ENCODE results near the gene CEP250. TPM values are rescaled to one million over a fixed set of nuclear protein-coding genes. Genes with fewer than 3 reads are reported as not detected.

The CEP250 gene
- total RNA-seq, 1 experiment from 2014 or later = 56.6 TPM

DNA sequence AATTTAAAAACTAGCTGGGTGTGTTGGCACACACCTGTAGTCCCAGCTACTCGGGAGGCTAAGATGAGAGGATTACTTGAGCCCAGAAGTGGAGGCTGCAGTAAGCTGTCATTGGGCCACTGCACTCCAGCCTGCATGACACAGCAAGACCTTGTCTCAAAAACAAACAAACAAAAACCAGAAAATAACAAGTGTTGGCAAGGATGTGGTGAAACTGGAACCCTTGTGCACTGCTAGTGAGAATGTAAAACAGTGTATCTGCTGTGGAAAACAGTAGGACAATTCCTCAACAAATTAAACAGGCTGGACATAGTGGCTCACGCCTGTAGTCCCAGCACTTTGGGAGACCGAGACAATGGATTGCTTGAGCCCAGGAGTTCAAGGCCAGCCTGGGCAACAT is 47.1 kb upstream of the CEP250 start:
- BruUV-seq (replicated peaks) = no TSS peak
- H3K36me3 ChIP-seq (ENCODE audit: insufficient read depth, low read length, poor library complexity, severe bottlenecking) = peaks cover 38% of the 10 kb centered on the region
- H3K27ac ChIP-seq (ENCODE audit: low read depth, low read length, poor library complexity, severe bottlenecking) = no peak overlapping the region
- intact Hi-C loops (cut with micrococcal nuclease; ENCODE audit: unreplicated experiment) = no loop called here
- TF ChIP-seq, protein P1, sequence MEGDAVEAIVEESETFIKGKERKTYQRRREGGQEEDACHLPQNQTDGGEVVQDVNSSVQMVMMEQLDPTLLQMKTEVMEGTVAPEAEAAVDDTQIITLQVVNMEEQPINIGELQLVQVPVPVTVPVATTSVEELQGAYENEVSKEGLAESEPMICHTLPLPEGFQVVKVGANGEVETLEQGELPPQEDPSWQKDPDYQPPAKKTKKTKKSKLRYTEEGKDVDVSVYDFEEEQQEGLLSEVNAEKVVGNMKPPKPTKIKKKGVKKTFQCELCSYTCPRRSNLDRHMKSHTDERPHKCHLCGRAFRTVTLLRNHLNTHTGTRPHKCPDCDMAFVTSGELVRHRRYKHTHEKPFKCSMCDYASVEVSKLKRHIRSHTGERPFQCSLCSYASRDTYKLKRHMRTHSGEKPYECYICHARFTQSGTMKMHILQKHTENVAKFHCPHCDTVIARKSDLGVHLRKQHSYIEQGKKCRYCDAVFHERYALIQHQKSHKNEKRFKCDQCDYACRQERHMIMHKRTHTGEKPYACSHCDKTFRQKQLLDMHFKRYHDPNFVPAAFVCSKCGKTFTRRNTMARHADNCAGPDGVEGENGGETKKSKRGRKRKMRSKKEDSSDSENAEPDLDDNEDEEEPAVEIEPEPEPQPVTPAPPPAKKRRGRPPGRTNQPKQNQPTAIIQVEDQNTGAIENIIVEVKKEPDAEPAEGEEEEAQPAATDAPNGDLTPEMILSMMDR (conservative IDR thresholded peaks at IDR 0.05; ENCODE audit: low read depth, low read length) = no peak
- no peak for TF ChIP-seq EZH2 (IDR thresholded peaks at IDR 0.05; ENCODE audit: borderline replicate concordance, low read depth, low read length, poor library complexity, severe bottlenecking)
- no peak for DNase-seq (ENCODE audit: low spot score)
- ChIA-PET CTCF (no interaction called here), POLR2A (ENCODE audit: low non-redundant PET) (no interaction called here)
- peaks cover 7% of the 10 kb centered on the region for H3K9me3 ChIP-seq (ENCODE audit: low read depth, low read length, poor library complexity, severe bottlenecking)
- no peaks in the 10 kb centered on the region for H3K27me3 ChIP-seq (replicated peaks; ENCODE audit: insufficient read depth, low read depth, low read length, poor library complexity)
- peaks cover 4% of the 10 kb centered on the region for H3K4me1 ChIP-seq (ENCODE audit: insufficient read depth, low read length, poor library complexity, severe bottlenecking)
- H3K4me3 ChIP-seq (ENCODE audit: low read depth, low read length, poor library complexity, severe bottlenecking) = no peak overlapping the region

DNA sequence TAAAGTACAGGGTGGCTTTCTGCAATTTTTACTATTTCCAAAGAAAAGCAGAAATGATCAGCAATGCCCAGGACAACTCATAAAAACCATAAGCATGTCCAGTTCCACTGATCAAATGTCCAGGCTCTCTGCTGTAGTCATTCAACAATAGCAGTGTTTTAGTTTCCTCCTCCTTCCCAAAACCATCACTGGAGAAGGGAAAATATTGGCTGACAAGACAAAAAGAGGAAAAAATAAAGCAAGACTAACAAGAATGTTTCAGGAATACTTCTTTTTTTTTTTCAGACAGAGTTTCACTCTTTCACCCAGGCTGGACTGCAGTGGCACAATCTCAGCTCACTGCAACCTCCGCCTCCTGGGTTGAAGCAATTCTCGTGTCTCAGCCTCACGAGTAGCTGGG is 45.9 kb upstream of the CEP250 start:
- H3K4me1 ChIP-seq (ENCODE audit: insufficient read depth, low read length, poor library complexity, severe bottlenecking) = peaks cover 4% of the 10 kb centered on the region
- ChIA-PET CTCF (no interaction called here), POLR2A (ENCODE audit: low non-redundant PET) (no interaction called here)
- no peaks in the 10 kb centered on the region for H3K27me3 ChIP-seq (replicated peaks; ENCODE audit: insufficient read depth, low read depth, low read length, poor library complexity)
- BruUV-seq (replicated peaks) = no TSS peak
- intact Hi-C loops (cut with micrococcal nuclease; ENCODE audit: unreplicated experiment) = no loop called here
- H3K4me3 ChIP-seq (ENCODE audit: low read depth, low read length, poor library complexity, severe bottlenecking) = no peak overlapping the region
- TF ChIP-seq, protein P1 (conservative IDR thresholded peaks at IDR 0.05; ENCODE audit: low read depth, low read length) = no peak
- TF ChIP-seq EZH2 (IDR thresholded peaks at IDR 0.05; ENCODE audit: borderline replicate concordance, low read depth, low read length, poor library complexity, severe bottlenecking) = no peak
- H3K27ac ChIP-seq (ENCODE audit: low read depth, low read length, poor library complexity, severe bottlenecking) = no peak overlapping the region
- DNase-seq (ENCODE audit: low spot score) = no peak
- peaks cover 7% of the 10 kb centered on the region for H3K9me3 ChIP-seq (ENCODE audit: low read depth, low read length, poor library complexity, severe bottlenecking)
- H3K36me3 ChIP-seq (ENCODE audit: insufficient read depth, low read length, poor library complexity, severe bottlenecking) = peaks cover 38% of the 10 kb centered on the region

DNA sequence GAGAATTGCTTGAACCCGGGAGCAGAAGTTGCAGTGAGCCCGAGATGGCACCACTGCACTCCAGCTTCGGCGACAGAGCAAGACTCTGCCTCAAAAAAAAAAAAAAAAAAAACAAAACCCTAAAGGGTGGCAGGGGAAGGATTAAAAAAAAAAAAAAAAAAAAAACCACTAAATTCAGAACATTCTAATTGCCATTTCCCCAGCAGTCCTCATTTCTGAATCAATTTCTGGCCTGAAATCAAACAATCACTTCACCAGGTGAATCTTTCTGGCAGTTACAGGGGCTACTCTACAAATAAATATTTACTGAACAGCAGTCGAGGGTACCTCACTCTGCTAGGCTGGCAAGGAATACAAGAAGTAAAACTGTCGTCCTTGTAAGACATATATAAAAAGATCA is 44.8 kb upstream of the CEP250 start:
- H3K36me3 ChIP-seq (ENCODE audit: insufficient read depth, low read length, poor library complexity, severe bottlenecking) = peaks cover 38% of the 10 kb centered on the region
- TF ChIP-seq EZH2 (IDR thresholded peaks at IDR 0.05; ENCODE audit: borderline replicate concordance, low read depth, low read length, poor library complexity, severe bottlenecking) = no peak
- TF ChIP-seq, protein P1 (conservative IDR thresholded peaks at IDR 0.05; ENCODE audit: low read depth, low read length) = no peak
- H3K4me3 ChIP-seq (ENCODE audit: low read depth, low read length, poor library complexity, severe bottlenecking) = peak overlapping the region; percentile 82
- no peak overlapping the region for H3K27ac ChIP-seq (ENCODE audit: low read depth, low read length, poor library complexity, severe bottlenecking)
- no peaks in the 10 kb centered on the region for H3K27me3 ChIP-seq (replicated peaks; ENCODE audit: insufficient read depth, low read depth, low read length, poor library complexity)
- CTCF ChIA-PET = no interaction called here
- intact Hi-C loops (cut with micrococcal nuclease; ENCODE audit: unreplicated experiment) = no loop called here
- POLR2A ChIA-PET (ENCODE audit: low non-redundant PET) = no interaction called here
- no peak for DNase-seq (ENCODE audit: low spot score)
- H3K9me3 ChIP-seq (ENCODE audit: low read depth, low read length, poor library complexity, severe bottlenecking) = peaks cover 7% of the 10 kb centered on the region
- H3K4me1 ChIP-seq (ENCODE audit: insufficient read depth, low read length, poor library complexity, severe bottlenecking) = peaks cover 4% of the 10 kb centered on the region
- no TSS peak for BruUV-seq (replicated peaks)

Measured in A673 (cell line).